HG03460 (cell line): Measurements from ENCODE around the gene CDH19.
A peak's percentile ranks its signal among the peaks of the same experiment; 100 is the strongest.

ENCODE experiments used
- ATAC-seq: cut with Tn5 transposase; IDR thresholded peaks from one replicate; pipeline ENCODE4 v1.9.1; 2021; ENCODE audit not compliant: unreplicated experiment

Gene CDH19

GRCh38 chr18:66571845-66572244, 32.0 kb downstream of the CDH19 start:
- ATAC-seq, result no peak

- no peak for ATAC-seq
These were observed 37.3 kb downstream of the CDH19 start for GRCh38 chr18:66566616-66567015.

- ATAC-seq, result no peak
These were observed 39.7 kb downstream of the CDH19 start for GRCh38 chr18:66564236-66564635.

GRCh38 chr18:66562279-66562678, 41.6 kb downstream of the CDH19 start:
- no peak for ATAC-seq

GRCh38 chr18:66560094-66560493, 43.8 kb downstream of the CDH19 start:
- ATAC-seq, result no peak

GRCh38 chr18:66558773-66559172, 45.1 kb downstream of the CDH19 start:
- no peak for ATAC-seq

GRCh38 chr18:66557091-66557490, 46.8 kb downstream of the CDH19 start:
- ATAC-seq, result no peak

- ATAC-seq, result no peak
These were observed 48.3 kb downstream of the CDH19 start for GRCh38 chr18:66555585-66555984.

- no peak for ATAC-seq
These were observed 50.1 kb downstream of the CDH19 start for GRCh38 chr18:66553824-66554223.

- no peak for ATAC-seq
These were observed 53.5 kb downstream of the CDH19 start for GRCh38 chr18:66550366-66550765.

- no peak for ATAC-seq
These were observed 55.1 kb downstream of the CDH19 start for GRCh38 chr18:66548747-66549146.

GRCh38 chr18:66534110-66534509, 69.8 kb downstream of the CDH19 start:
- ATAC-seq, result no peak

- ATAC-seq, result no peak
These were observed 70.2 kb downstream of the CDH19 start for GRCh38 chr18:66533693-66534092.

- ATAC-seq, result no peak
These were observed 80.5 kb downstream of the CDH19 start for GRCh38 chr18:66523219-66523991.

- no peak for ATAC-seq
These were observed 89.9 kb downstream of the CDH19 start for GRCh38 chr18:66513996-66514395.

- no peak for ATAC-seq
These were observed 92.1 kb downstream of the CDH19 start for GRCh38 chr18:66511792-66512191.

- no peak for ATAC-seq
These were observed 92.6 kb downstream of the CDH19 start for GRCh38 chr18:66511289-66511688.

- no peak for ATAC-seq
These were observed 93.4 kb downstream of the CDH19 start for GRCh38 chr18:66510357-66511045.

GRCh38 chr18:66508937-66509336, 95.0 kb downstream of the CDH19 start:
- no peak for ATAC-seq

GRCh38 chr18:66506178-66506577, 97.7 kb downstream of the CDH19 start:
- no peak for ATAC-seq

- no peak for ATAC-seq
These were observed 106.5 kb downstream of the CDH19 start for GRCh38 chr18:66497351-66497750.

GRCh38 chr18:66495844-66496243, 108.0 kb downstream of the CDH19 start:
- peak; percentile 77 for ATAC-seq

GRCh38 chr18:66473882-66474281, 130.0 kb downstream of the CDH19 start:
- ATAC-seq, result no peak
